ENCODE results near the gene S100A3. TPM values are rescaled to one million over a fixed set of nuclear protein-coding genes. Genes with fewer than 3 reads are reported as not detected.
A peak's percentile ranks its signal among the peaks of the same experiment; 100 is the strongest.

The S100A3 gene
- total and polyA plus RNA-seq, 3 donors from 2014 or later: 0.67 TPM; not detected in 2

DNA sequence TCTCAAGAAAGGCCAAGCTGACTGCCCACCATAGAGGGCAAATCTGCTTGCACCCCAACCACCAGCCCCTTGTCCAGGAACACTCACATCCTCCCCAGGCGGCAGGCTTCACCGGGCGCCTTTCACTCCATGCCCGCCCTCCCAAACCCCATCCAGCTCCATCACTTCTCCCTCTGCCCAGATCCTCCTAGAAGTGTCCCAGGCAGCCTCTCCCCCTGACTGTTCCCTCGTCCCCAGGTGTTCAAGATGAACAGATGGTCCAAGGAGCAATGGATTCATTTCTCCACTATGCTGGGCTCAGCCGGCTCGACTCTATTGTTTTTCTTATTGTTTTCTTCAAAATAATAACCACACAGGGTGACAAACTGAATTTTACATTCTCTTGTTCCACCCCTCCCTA, 35.4 kb downstream of the S100A3 start:
- Histone ChIP-seq H3K27ac (no peak overlapping the region), H3K4me3 (no peak overlapping the region), H3K4me1 (peaks cover 8% of the 10 kb centered on the region), H3K27me3 (no peaks in the 10 kb centered on the region), H3K9me3 (no peaks in the 10 kb centered on the region), H3K36me3 (ENCODE audit: low read depth, missing control alignments) (no peaks in the 10 kb centered on the region)
- DNase-seq: no peak
- 92 to 98% methylated on average over 7 of the region's 7 CpGs for WGBS, 2 donors
- no peak for TF ChIP-seq POLR2A (IDR thresholded peaks at IDR 0.05)
- TF ChIP-seq, protein P1, sequence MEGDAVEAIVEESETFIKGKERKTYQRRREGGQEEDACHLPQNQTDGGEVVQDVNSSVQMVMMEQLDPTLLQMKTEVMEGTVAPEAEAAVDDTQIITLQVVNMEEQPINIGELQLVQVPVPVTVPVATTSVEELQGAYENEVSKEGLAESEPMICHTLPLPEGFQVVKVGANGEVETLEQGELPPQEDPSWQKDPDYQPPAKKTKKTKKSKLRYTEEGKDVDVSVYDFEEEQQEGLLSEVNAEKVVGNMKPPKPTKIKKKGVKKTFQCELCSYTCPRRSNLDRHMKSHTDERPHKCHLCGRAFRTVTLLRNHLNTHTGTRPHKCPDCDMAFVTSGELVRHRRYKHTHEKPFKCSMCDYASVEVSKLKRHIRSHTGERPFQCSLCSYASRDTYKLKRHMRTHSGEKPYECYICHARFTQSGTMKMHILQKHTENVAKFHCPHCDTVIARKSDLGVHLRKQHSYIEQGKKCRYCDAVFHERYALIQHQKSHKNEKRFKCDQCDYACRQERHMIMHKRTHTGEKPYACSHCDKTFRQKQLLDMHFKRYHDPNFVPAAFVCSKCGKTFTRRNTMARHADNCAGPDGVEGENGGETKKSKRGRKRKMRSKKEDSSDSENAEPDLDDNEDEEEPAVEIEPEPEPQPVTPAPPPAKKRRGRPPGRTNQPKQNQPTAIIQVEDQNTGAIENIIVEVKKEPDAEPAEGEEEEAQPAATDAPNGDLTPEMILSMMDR (IDR thresholded peaks at IDR 0.05): no peak
- intact Hi-C loops (cut with DNase I; ENCODE audit: low total_unique reads): loop anchor here (5.0 kb wide), 1 partner anchor 59 kb away; no protein-coding TSS in a partner anchor

DNA sequence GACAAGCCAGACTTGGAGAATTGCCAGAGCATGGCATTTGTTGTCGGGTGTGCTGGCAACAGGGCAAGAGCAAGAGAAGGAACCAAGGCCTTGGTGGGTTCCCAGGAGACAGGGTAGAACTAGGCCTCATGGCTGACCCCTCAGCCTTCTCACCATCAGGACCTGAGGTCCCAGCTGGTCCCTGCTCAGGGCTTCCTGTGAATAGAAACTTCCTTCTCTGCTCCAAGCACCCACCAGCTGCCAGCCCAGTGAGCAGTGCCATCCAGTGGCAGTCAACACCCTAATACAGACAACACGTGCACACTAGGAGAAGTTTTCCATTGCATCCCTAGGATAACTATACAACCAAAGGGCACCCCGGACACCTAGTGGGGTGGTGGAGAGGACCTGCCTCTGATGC, 36.0 kb downstream of the S100A3 start:
- intact Hi-C loops (cut with DNase I; ENCODE audit: low total_unique reads): loop anchor here (5.0 kb wide), 1 partner anchor 59 kb away; no protein-coding TSS in a partner anchor
- Histone ChIP-seq H3K36me3 (ENCODE audit: low read depth, missing control alignments) (no peaks in the 10 kb centered on the region), H3K27ac (no peak overlapping the region), H3K4me3 (no peak overlapping the region), H3K9me3 (no peaks in the 10 kb centered on the region), H3K27me3 (no peaks in the 10 kb centered on the region), H3K4me1 (peaks cover 8% of the 10 kb centered on the region)
- WGBS, 2 donors: 64 to 80% methylated on average over 2 to 3 of the region's 3 CpGs
- no peak for DNase-seq
- TF ChIP-seq, protein P1 (IDR thresholded peaks at IDR 0.05): no peak
- TF ChIP-seq POLR2A (IDR thresholded peaks at IDR 0.05): no peak

DNA sequence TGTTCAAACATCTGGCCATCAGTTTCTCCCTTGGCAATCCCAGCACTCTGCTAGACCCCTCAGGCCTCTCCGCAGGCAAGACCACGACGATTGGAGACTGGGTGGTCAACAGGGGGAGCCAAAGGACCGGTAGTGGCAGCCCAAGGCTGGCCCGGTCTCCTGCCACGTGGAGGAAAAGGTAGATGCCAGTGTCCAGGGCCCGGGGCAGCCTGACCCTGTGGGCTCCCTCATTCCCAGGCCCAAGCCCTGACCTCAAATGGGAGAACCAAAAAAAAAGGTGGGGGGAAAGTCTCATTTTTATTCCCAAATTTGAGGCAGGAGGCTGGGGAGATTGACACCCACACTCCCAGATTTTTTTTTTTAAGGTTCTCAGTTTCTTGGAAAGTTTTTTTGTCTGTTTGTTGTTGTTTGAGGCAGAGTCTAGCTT, 38.1 kb downstream of the S100A3 start:
- Histone ChIP-seq H3K36me3 (ENCODE audit: low read depth, missing control alignments) (no peaks in the 10 kb centered on the region), H3K27ac (no peak overlapping the region), H3K27me3 (no peaks in the 10 kb centered on the region), H3K9me3 (no peaks in the 10 kb centered on the region), H3K4me3 (no peak overlapping the region), H3K4me1 (peaks cover 27% of the 10 kb centered on the region)
- TF ChIP-seq, protein P1 (IDR thresholded peaks at IDR 0.05): peak; percentile 51 to 76 (median 73)
- no peak for TF ChIP-seq POLR2A (IDR thresholded peaks at IDR 0.05)
- DNase-seq: peak; percentile 83
- intact Hi-C loops (cut with DNase I; ENCODE audit: low total_unique reads): loop anchor here (5.0 kb wide), 1 partner anchor 61 kb away; no protein-coding TSS in a partner anchor
- WGBS, 2 donors: 16 to 42% methylated on average over 7 of the region's 7 CpGs

DNA sequence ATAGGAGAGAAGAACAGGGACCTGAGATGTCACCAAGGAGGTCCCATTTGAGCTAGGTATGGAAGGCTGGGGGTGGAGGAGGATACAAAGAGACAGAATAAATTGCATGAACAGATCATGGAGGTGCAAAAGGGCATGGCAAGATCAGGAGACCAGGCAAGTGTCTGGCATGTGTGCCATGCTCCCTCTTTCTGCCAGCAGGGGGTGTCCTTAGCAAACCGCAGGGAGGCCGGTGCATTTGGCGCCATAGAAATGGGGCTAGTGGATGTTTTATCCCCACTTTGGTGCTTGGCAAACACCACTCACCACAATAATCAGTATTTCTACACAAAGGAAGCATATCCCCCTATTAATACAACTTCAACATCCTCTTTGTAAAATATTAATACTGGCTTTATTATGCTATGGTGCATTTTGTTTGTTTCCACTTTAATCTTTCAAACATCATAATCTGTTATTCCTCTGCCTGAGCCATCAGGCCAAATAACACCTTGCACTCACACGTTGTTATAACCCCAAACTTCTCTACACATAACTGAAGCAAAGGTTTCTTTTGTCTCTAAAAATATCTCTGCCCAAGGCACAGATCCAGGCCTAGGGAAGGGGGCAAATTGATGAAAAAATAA, 39.2 kb downstream of the S100A3 start:
- WGBS, 2 donors: 83 to 88% methylated on average over 4 of the region's 4 CpGs
- Histone ChIP-seq H3K27ac (no peak overlapping the region), H3K27me3 (no peaks in the 10 kb centered on the region), H3K4me3 (no peak overlapping the region), H3K36me3 (ENCODE audit: low read depth, missing control alignments) (no peaks in the 10 kb centered on the region), H3K4me1 (peaks cover 27% of the 10 kb centered on the region), H3K9me3 (no peaks in the 10 kb centered on the region)
- peak; percentile 43 for DNase-seq
- intact Hi-C loops (cut with DNase I; ENCODE audit: low total_unique reads): loop anchor here (5.0 kb wide), 1 partner anchor 62 kb away; no protein-coding TSS in a partner anchor
- no peak for TF ChIP-seq POLR2A (IDR thresholded peaks at IDR 0.05)
- TF ChIP-seq, protein P1 (IDR thresholded peaks at IDR 0.05): peak; percentile 17 to 42 (median 26)

DNA sequence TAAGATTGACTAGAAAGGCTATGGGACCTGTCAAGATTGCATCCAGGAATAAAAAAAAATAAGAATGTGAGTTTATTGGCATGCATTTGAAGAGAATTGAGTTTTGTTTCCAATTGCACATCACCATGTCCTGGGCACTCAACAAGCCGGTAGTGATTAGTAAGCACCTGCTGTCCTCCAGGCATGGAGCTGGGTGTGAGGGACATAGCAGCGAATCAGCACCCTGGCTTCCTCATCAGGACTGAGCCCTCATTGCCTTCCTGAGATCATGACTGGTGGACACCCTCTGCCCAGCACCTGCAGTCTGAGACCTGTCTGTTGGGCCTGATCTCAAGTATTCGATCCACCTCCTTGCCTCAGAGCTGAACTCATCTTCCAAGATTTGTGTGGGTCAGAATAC, 40.0 kb downstream of the S100A3 start:
- Histone ChIP-seq H3K4me3 (no peak overlapping the region), H3K36me3 (ENCODE audit: low read depth, missing control alignments) (no peaks in the 10 kb centered on the region), H3K27me3 (no peaks in the 10 kb centered on the region), H3K27ac (no peak overlapping the region), H3K9me3 (no peaks in the 10 kb centered on the region), H3K4me1 (peaks cover 27% of the 10 kb centered on the region)
- DNase-seq: no peak
- intact Hi-C loops (cut with DNase I; ENCODE audit: low total_unique reads): no loop called here
- TF ChIP-seq POLR2A (IDR thresholded peaks at IDR 0.05): no peak
- TF ChIP-seq, protein P1 (IDR thresholded peaks at IDR 0.05): no peak
- 92 to 95% methylated on average over 3 of the region's 3 CpGs for WGBS, 2 donors
